Kidney (tissue), 14 donors: Measurements from ENCODE around the gene BSPRY. TPM values are rescaled to one million over a fixed set of nuclear protein-coding genes. Genes with fewer than 3 reads are reported as not detected.
"Not testable (repeated sequence)": the region's sequence is repeated elsewhere in the genome, so short reads cannot be mapped to it uniquely, and the experiment has no call there.

ENCODE experiments used
- DNase-seq, 5 donors: peaks; one replicate each; pipeline ENCODE4 v3.0.0-alpha.2; 2013 to 2020
- FAIRE-seq: peaks from 2 replicates; lab custom pipeline; 2012; peaks lifted over from hg19 to GRCh38; lab: Jason Lieb, UNC
- H3K27ac ChIP-seq, 2 donors: one replicate each; pipeline ENCODE4 v1.7.0; 2013; ENCODE audit warnings: low read depth in 2 of 2, low read length in 2 of 2, inconsistent platforms in 1 of 2
- H3K27me3 ChIP-seq: one replicate; pipeline ENCODE4 v1.7.1; 2013; ENCODE audit warnings: low read length, inconsistent platforms; ENCODE audit not compliant: control insufficient read depth, insufficient read depth
- H3K36me3 ChIP-seq, 3 donors: one replicate each; pipeline versions ENCODE4 v1.7.0 to v1.7.1; 2013; ENCODE audit warnings: low read length in 3 of 3, control low read depth in 1 of 3, inconsistent platforms in 1 of 3; ENCODE audit not compliant: insufficient read depth in 3 of 3, control insufficient read depth in 2 of 3
- H3K4me1 ChIP-seq, 3 donors: one replicate each; pipeline versions ENCODE4 v1.7.0 to v1.7.1; 2013; ENCODE audit warnings: low read length in 3 of 3, inconsistent platforms in 1 of 3, low read depth in 1 of 3; ENCODE audit not compliant: control insufficient read depth in 2 of 3, insufficient read depth in 2 of 3
- H3K4me3 ChIP-seq, 3 donors: one replicate each; pipeline versions ENCODE4 v1.7.0 to v1.8.1; 2013; ENCODE audit warnings: low read length in 3 of 3, control low read depth in 1 of 3, inconsistent platforms in 1 of 3
- H3K9ac ChIP-seq, 3 donors: one replicate each; pipeline versions ENCODE4 v1.7.0 to v1.7.1; 2013; ENCODE audit warnings: low read length in 3 of 3, control low read depth in 1 of 3, inconsistent platforms in 1 of 3
- H3K9me3 ChIP-seq, 3 donors: one replicate each; pipeline versions ENCODE4 v1.7.0 to v1.7.1; 2013; ENCODE audit warnings: low read length in 3 of 3, control low read depth in 1 of 3, inconsistent platforms in 1 of 3; ENCODE audit not compliant: control insufficient read depth in 2 of 3, insufficient read depth in 1 of 3
- intact Hi-C: fragments of 100-400 bp; cut with DNase I; formaldehyde crosslinking; loops from one replicate; pipeline ENCODE4 v1.11.1; 2022
- polyA plus RNA-seq: library from polyadenylated mRNA; stranded (reverse); fragments of 350-450 nt; fragmentation: Illumina TruSeq; extraction: RNeasy Lipid Tissue Mini Kit (QIAGEN cat#74804); gene quantifications from one replicate; pipeline ENCODE4 v1.2.3, GENCODE V29; 2014; ENCODE audit warnings: low read depth, low replicate concordance; ENCODE audit not compliant: insufficient read depth
- total RNA-seq: library from RNA; stranded (reverse); fragmentation: NEBNext Ultra II Directional; extraction: Animal tissue kit (Norgen Biotek cat#: 25700); gene quantifications from one replicate; pipeline ENCODE4 v1.2.1, GENCODE V29; 2021
- TF ChIP-seq, protein P1 (sequence below): IDR thresholded peaks from 3 replicates; pipeline ENCODE4 v1.5.1; 2012; ENCODE audit warnings: mild to moderate bottlenecking, moderate library complexity, borderline replicate concordance; ENCODE audit not compliant: insufficient read depth; ENCODE audit errors: extremely low read depth
- donor health status: control.
- donor health status: control.
- donor health status: control.
- donor health status: control.
- donor health status: control.
- donor health status: DM: yes; HTN: yes; CAD: no.
- donor health status: Normal renal cell carcinoma (clear cell type).

Gene BSPRY
- total and polyA plus RNA-seq, 2 donors from 2014 or later: 14.5 to 18.0 TPM

DNA sequence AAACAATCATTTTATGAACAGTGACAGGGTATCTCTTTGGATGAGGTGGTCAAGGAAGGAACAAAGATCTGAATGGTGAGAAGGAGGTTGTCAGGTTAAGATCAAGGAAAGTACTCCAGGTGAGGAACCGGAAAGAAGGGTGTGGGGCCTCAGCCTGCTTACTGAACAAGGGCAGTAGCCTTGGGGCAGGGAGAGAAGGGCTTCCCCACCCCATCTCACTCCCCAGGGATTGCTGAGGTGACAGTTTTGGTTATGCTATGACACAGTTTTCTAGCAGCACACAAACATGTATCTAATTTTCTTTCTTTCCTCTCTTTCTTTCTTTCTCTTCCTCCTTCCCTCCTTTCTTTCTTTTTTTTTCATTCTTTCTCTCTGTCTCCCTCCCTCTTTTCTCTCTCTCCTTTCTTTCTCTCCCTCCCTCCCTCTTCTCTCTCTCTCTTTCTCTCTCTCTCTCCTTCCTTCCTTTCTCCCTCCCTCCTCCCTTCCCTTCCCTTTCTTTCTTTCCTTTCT is 31.6 kb downstream of the BSPRY start:
- intact Hi-C loops: no loop called here
- H3K27ac ChIP-seq: peak overlapping the region in 1 of 2 donors; percentile 49
- no peak for FAIRE-seq
- TF ChIP-seq, protein P1, sequence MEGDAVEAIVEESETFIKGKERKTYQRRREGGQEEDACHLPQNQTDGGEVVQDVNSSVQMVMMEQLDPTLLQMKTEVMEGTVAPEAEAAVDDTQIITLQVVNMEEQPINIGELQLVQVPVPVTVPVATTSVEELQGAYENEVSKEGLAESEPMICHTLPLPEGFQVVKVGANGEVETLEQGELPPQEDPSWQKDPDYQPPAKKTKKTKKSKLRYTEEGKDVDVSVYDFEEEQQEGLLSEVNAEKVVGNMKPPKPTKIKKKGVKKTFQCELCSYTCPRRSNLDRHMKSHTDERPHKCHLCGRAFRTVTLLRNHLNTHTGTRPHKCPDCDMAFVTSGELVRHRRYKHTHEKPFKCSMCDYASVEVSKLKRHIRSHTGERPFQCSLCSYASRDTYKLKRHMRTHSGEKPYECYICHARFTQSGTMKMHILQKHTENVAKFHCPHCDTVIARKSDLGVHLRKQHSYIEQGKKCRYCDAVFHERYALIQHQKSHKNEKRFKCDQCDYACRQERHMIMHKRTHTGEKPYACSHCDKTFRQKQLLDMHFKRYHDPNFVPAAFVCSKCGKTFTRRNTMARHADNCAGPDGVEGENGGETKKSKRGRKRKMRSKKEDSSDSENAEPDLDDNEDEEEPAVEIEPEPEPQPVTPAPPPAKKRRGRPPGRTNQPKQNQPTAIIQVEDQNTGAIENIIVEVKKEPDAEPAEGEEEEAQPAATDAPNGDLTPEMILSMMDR: no peak
- H3K9me3 ChIP-seq: no peaks in the 10 kb centered on the region
- H3K4me1 ChIP-seq: peaks cover 0 to 6% (median 6%) of the 10 kb centered on the region in 3 donors
- no peaks in the 10 kb centered on the region for H3K27me3 ChIP-seq
- peak overlapping the region in 1 of 3 donors; percentile 46 for H3K9ac ChIP-seq
- no peak overlapping the region for H3K4me3 ChIP-seq
- no peak for DNase-seq
- no peaks in the 10 kb centered on the region for H3K36me3 ChIP-seq

DNA sequence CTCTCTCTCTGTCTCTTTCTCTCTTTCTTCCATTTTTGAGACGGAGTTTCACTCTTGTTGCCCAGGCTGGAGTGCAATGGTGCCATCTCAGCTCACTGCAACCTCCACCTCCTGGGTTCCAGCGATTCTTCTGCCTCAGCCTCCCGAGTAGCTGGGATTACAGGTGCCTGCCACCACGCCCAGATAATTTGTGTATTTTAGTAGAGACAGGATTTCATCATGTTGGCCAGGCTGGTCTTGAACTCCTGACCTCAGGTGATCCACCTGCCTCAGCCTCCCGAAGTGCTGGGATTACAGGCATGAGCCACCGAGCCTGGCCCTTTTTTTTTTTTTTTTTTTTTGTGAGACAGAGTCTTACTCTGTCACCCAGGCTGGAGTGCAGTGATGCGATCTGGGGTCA is 32.1 kb downstream of the BSPRY start:
- DNase-seq, FAIRE-seq, H3K9me3 ChIP-seq, H3K36me3 ChIP-seq, intact Hi-C loops, H3K27me3 ChIP-seq, H3K4me1 ChIP-seq, H3K4me3 ChIP-seq, H3K9ac ChIP-seq: not testable (repeated sequence)
- H3K27ac ChIP-seq: peak overlapping the region; percentile 23 to 71

DNA sequence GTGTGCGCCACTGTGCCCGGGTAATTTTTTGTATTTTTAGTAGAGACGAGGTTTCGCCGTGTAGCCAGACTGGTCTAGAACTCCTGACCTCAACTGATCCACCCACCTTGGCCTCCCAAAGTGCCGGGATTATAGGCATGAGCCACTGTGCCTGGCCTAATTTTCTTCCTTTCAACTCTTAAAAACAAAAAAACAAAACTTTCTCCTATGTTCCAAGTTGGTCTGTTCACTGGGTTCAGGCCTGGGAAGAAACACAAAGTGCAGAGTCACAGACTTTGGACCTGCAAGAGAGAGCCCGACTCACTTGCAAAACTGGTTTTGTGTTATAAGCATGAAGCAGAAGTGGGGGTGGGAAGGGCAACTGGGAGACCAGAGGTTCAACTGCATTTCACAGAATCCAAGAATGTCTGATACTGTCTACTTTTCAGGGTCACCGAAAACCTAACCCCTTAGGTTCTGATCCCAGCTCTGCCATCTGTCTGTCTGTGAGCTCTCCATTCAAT is 32.6 kb downstream of the BSPRY start:
- Histone ChIP-seq H3K36me3 (no peaks in the 10 kb centered on the region), H3K9ac (peak overlapping the region in 1 of 3 donors; percentile 43), H3K4me1 (peaks cover 0 to 12% (median 9%) of the 10 kb centered on the region in 3 donors), H3K27ac (peak overlapping the region; percentile 65 to 76), H3K9me3 (no peaks in the 10 kb centered on the region), H3K27me3 (no peaks in the 10 kb centered on the region), H3K4me3 (no peak overlapping the region)
- intact Hi-C loops: no loop called here
- no peak for FAIRE-seq
- TF ChIP-seq, protein P1: no peak
- peak in 3 of 5 donors; percentile 64 to 88 (median 77) for DNase-seq

GRCh38 chr9:113386571-113387393 is 37.4 kb downstream of the BSPRY start:
- H3K9me3 ChIP-seq: no peaks in the 10 kb centered on the region
- H3K4me1 ChIP-seq: peaks cover 0 to 25% (median 23%) of the 10 kb centered on the region in 3 donors
- H3K27me3 ChIP-seq: no peaks in the 10 kb centered on the region
- peaks cover 0 to 34% (median 13%) of the 10 kb centered on the region in 3 donors for H3K36me3 ChIP-seq
- peak overlapping the region; percentile 57 to 65 for H3K27ac ChIP-seq
- intact Hi-C loops: no loop called here
- FAIRE-seq: no peak
- TF ChIP-seq, protein P1: no peak
- no peak for DNase-seq
- no peak overlapping the region for H3K9ac ChIP-seq
- H3K4me3 ChIP-seq: peak overlapping the region in 1 of 3 donors; percentile 7
